GM19240 (cell line): ENCODE results near the gene MACIR.

ENCODE experiments used
- DNase-seq: peaks from one replicate; pipeline ENCODE4 v3.0.0; 2011; ENCODE audit warnings: low spot score; ENCODE audit not compliant: insufficient read length

MACIR gene

GRCh38 chr5:103245761-103246160, 12.8 kb upstream of the MACIR start:
- DNase-seq = no peak

GRCh38 chr5:103247118-103247517, 11.4 kb upstream of the MACIR start:
- no peak for DNase-seq

- DNase-seq = no peak
Observed at GRCh38 chr5:103249068-103249467, 9.5 kb upstream of the MACIR start.

- DNase-seq = no peak
Observed at GRCh38 chr5:103254921-103255320, 3.6 kb upstream of the MACIR start.

- no peak for DNase-seq
Observed at GRCh38 chr5:103255691-103256090, 2.9 kb upstream of the MACIR start.

- DNase-seq = no peak
Observed at GRCh38 chr5:103256178-103256577, 2.4 kb upstream of the MACIR start.

- DNase-seq = no peak
Observed at GRCh38 chr5:103258957-103259704, 568 bp downstream of the MACIR start.

GRCh38 chr5:103259705-103260355, 1.3 kb downstream of the MACIR start:
- DNase-seq = no peak

- no peak for DNase-seq
Observed at GRCh38 chr5:103260951-103261350, 2.4 kb downstream of the MACIR start.

GRCh38 chr5:103262422-103262871, 3.9 kb downstream of the MACIR start:
- DNase-seq = no peak

- no peak for DNase-seq
Observed at GRCh38 chr5:103263054-103263453, 4.5 kb downstream of the MACIR start.

- DNase-seq = no peak
Observed at GRCh38 chr5:103264508-103264907, 5.9 kb downstream of the MACIR start.

GRCh38 chr5:103270581-103270980, 12.0 kb downstream of the MACIR start:
- DNase-seq = no peak

GRCh38 chr5:103271570-103272289, 13.2 kb downstream of the MACIR start:
- DNase-seq = no peak

- DNase-seq = no peak
Observed at GRCh38 chr5:103272377-103272776, 13.8 kb downstream of the MACIR start.

GRCh38 chr5:103273952-103274351, 15.4 kb downstream of the MACIR start:
- DNase-seq = no peak

GRCh38 chr5:103275851-103276250, 17.3 kb downstream of the MACIR start:
- no peak for DNase-seq

- no peak for DNase-seq
Observed at GRCh38 chr5:103280967-103281366, 22.4 kb downstream of the MACIR start.

GRCh38 chr5:103283120-103283519, 24.6 kb downstream of the MACIR start:
- DNase-seq = no peak

GRCh38 chr5:103283869-103284268, 25.3 kb downstream of the MACIR start:
- DNase-seq = no peak

- no peak for DNase-seq
Observed at GRCh38 chr5:103286622-103287021, 28.1 kb downstream of the MACIR start.

- DNase-seq = no peak
Observed at GRCh38 chr5:103289024-103289423, 30.5 kb downstream of the MACIR start.
